HG02870 (cell line): Measurements from ENCODE around the gene COL13A1.

ENCODE experiments used
- ATAC-seq: cut with Tn5 transposase; IDR thresholded peaks from one replicate; pipeline ENCODE4 v1.9.1; 2021; ENCODE audit warnings: mild to moderate bottlenecking, moderate library complexity; ENCODE audit not compliant: unreplicated experiment

Gene COL13A1

GRCh38 chr10:70000262-70000661 lies 198.6 kb downstream of the COL13A1 start:
- ATAC-seq: no peak

DNA sequence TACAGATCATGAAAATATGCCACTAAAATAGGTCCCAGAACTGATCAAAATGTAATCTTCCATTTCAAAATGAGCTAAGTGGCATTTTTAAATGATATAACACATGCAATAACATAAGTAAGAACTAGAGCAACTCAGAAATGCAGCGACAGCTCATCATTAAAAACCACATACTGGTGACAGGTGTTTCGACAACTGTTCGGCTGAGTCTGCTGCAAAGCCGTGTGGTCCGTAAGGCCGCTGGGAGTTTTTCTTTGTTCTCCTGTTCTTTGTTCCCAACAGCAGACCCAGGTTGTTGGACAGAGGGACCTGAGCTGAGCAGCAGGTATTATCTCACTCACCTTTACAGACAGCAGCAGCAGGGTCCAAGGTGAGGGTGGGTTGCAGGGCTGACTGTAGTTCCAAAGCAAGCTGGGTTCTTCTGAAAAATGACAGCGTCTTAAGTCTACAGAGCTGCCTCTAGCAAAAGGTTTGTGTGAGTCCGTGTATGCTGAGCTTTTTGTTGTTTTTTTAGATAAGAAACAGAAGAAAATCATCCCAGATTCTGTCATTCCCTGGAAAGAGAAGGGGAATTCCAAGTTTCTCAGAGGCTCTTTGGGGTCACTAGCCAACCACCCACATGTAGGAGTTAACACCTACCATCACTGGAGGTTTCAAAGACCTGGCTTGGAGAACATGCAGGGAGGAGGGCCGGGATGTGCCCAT lies 205.6 kb downstream of the COL13A1 start:
- no peak for ATAC-seq
